Ammon's horn (tissue), 1 donor: ENCODE data around the gene AKAP8.
A peak's percentile ranks its signal among the peaks of the same experiment; 100 is the strongest.

Experiments used
- DNase-seq: peaks from one replicate; pipeline ENCODE4 v3.0.0-alpha.2; 2016; ENCODE audit warnings: low spot score

Gene AKAP8

DNA sequence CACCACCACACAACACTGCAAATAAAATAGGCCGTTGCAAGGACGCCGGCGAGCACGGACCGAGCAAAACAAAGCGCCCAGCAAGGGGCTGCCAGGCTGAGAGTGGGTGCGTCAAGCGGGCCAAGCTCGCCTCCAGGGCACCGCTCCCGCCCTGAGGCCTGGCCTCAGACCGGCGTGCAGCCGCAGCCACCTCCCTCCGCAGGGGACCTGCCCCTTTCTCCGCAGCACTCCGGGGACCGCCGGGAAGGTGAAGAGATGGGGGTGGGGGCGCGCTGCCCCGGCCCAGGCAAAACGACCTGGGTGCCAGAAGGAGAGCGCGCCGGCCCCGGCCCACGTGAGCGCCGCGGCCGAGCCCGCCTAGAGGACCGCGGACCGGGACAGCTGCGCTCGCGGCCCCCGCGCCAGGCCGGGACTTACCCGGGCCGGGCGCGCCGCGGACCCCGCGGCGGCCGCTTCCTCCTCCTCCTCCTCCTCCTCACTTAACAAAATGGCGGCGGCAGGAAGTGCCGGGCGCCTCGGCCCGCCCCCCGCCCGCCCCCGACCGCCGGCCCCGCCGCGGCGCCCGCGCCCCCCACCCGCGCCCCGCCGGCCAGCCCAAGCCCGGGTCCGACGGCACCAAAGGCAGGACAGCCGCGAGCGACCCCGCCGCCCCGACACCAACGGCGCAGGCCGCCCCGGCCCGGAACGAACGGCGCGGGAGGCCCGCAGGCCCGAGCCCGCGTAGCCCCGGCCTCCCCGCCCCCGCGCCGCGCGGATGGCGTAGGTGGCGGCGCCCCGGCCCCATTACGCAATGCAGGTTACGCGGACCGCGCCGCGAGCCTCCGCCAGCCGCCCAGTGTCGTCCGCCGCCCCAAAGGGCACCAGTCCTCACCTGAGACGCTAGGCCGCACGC is 47.9 kb downstream of the AKAP8 start:
- peak; percentile 23 for DNase-seq

DNA sequence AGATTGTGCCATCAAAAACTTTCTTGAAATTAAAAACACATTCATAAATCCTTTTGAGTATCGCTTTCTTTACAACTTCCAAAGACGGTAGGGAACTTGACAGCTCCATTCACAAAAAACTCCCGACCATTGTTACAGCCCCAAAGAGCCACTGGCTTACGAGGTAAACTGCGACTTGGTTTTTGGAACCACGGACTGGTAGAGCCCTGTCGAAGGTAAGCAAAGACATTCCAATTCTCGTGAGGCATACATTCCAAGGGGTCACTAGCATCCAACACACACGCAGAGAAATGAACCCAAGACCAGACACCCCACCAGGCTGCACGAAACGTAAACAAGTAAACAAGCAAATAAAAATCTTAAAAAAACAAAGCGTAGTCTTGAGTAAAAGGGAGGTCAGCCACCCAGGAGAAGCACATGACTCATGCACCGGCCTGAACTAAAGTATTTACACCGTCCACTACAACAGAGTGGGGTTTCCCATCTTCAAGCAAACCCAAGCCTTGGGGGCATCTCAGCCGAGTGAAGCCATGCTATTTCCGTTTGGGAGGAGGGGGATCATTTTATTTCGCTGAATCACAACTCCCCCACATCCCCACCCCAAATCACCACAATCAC is 48.7 kb downstream of the AKAP8 start:
- DNase-seq, result no peak

DNA sequence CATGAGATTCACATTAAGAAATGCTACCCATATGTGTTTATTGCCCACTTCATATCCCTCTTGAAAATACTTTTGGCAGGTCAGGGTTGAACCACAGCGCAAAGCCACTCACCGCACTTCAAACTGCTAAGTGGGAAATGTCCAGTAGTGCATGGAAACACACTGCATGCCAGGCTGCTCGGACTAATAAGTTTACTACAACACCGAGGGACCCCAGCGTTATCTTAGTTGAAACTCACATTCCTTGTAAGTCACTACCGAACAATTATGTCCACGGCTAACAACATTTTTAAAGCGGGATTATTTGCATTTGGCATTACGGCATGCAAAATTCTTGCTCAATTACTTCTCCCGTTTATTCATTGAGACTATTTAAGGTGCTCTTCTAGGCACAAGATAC is 51.3 kb downstream of the AKAP8 start:
- DNase-seq, result no peak

- no peak for DNase-seq
Observed at GRCh38 chr19:15324791-15325519, 54.6 kb downstream of the AKAP8 start.

DNA sequence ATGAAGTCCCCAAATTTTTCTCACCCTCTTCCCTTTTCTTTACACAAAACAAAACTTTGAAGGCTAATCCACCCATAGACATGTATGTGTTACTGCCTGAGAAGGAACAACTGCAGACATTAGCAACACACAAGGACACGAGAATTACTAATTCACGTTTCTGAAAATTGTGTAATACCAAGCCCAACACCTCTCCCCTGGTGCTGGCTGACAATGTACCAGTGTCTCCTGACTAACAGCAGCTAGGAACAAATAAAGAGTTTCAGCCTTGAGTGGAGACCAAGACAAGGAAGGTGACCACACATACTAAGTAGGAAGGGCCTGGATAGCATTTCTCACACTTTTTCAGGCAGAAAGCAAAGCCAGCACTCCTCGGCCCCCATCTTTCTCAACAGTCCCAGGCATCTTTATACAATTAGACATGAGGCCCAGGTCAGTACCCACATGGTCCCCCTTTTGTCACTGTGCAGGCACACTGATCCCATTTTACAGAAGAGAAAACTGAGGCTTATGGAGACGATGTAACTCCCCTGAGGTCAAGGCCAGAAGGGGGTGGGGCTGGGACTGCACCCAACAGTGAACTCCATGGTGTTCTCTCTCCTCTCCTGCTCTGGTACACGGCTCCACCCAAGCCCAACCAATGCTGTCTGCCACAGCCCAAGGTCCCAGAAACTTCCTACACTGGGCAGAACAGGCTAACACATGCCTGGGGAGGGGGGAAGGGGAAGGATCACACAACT is 55.9 kb downstream of the AKAP8 start:
- DNase-seq, result no peak

DNA sequence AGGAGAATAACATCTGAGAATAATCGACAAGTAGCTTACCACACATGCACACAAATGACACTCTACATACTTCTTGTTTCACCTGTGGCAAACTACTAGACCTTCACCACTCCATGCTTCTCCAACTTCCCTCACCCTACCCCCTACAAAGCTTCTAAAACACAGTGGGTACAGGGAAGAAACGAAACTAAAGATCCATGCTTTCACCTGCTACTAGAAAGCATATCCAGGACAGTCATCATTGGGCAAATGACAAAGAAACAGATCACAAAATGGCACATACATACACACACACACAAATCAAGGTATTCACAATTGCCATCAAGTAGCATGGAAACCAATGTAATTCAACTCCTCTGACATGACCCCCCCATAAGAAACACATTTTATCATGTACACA is 57.8 kb downstream of the AKAP8 start:
- no peak for DNase-seq

DNA sequence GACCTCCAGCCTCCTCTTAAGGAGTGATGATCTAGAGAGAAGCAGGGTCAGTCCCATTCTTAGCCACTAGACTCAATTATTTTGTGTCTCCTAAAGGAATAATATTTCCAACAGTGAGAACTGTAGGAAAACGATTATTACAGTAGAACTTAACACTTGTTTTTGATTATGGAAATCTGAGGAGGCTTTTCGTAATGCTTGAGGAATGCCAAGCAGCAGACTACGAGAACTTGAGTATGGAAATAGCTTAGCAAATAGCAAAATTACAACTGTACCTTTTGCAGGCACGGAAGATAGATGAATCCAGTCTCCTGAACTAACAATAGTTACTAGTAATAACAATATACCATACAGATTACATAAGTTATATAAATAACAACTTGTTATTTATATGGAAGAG is 59.5 kb downstream of the AKAP8 start:
- DNase-seq, result no peak

DNA sequence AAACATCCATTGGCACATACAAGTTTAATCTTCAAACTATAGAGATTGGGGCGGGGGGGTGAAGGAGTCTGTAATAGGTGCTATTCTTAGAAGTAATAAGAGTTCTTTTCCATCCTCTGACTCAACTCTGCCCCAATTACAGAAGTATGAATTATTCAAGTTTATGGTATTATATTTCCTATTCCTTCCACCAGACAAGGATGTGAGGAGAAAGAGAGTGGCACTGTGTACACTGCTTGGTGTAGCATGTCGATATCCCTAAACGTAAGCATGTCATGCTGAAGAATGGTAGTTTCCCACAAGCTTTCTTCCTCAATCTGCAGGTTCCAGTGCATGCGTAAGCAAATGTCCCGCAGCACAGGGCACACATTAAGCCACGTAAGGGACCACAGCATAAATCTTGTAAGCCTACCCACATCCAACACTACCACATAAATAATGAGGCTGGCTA is 61.3 kb downstream of the AKAP8 start:
- no peak for DNase-seq

GRCh38 chr19:15317392-15318071 is 62.1 kb downstream of the AKAP8 start:
- DNase-seq, result no peak

DNA sequence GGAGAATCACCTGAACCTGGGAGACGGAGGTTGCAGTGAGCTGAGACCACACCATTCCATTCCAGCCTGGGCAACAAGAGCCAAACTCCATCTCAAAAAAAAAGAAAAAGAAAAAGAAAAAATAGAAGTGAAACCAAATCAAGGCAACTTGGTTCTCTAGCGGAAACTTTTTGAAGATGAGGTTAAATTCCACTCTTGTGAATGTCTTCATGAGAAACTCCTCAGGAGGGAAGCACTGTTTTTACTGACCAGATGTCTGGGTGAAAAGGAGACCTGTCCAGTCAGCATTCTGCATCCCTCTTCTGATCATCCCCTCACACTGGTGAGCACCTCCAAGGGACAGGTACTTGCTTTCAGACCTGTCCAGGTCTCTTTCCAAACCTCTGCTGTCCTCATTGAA is 63.1 kb downstream of the AKAP8 start:
- DNase-seq, result no peak

- no peak for DNase-seq
Observed at GRCh38 chr19:15315101-15315500, 64.5 kb downstream of the AKAP8 start.

DNA sequence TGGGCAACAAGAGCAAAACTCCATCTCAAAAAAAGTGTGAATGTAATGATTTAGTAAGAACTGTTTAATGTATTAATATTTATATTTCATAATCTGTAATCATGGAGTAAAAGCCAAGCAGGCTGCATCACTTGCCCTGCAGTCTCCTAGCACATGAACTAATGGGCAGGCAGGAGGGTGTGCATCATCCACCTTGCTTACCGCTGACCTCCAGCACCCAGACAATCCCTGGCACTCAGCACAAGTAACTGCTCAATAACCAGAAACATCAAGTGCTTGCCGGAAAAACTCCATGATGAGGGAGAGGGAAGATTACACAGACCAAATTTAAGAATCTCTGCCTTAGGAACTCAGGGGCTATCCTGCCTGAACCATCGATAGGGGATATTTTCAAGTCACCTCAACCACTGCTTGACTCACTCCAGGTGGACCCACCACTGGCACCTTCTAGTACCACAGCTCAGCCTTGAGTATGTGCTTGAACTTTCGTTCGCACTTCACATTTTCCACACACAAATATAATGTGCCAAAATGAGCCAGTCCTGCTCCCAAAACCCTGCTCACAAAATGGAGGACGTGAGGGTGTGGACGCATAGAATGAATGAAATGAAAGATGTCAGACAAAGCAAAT is 65.8 kb downstream of the AKAP8 start:
- no peak for DNase-seq

GRCh38 chr19:15307169-15307568 is 72.4 kb downstream of the AKAP8 start:
- DNase-seq, result no peak

DNA sequence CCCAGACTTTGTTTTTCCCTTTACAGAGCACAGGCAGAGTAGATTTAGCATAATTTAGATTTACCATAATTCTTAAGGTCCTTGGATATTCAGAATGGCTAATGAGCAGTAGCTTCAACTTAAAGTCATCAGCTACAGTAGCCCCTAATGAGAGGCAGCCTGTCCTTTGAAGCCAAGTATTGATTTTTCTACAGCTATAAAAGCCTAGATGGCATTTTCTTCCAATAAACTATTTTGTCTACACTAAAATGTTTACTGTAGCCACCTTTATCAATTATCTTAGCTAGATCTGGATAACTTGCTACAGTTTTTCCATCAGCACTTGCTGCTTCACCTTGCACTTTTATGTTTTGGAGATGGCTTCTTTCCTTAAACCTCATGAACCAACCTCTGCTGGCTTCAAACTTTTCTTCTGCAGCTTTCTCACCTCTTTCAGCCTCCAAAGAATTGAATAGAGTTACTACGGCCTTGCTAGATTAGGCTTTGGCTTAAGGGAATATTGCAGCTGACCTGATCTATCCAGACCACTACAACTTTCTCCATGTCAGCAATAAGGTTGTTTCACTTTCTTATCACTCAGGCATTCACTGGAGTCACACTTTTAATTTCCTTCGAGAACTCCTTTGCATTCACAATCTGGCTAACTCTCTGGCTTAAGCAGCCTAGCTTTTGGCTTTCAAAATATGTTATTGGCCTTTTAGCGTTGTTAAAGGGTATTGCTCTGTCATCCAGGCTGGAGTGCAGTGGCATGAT is 73.8 kb downstream of the AKAP8 start:
- DNase-seq, result no peak

GRCh38 chr19:15304140-15304705 is 75.4 kb downstream of the AKAP8 start:
- DNase-seq, result no peak
